Thyroid gland (tissue), 4 donors: ENCODE data around the gene SCGB1C1. TPM values are rescaled to one million over a fixed set of nuclear protein-coding genes. Genes with fewer than 3 reads are reported as not detected.

ENCODE experiments used
- DNase-seq, 2 donors: peaks; one replicate each; pipeline ENCODE4 v3.0.0-alpha.2; 2019
- H3K27ac ChIP-seq, 3 donors: fragments of 200-600 bp; sonication (generic); 1 replicate in 2 of 3; 2 replicates in 1 of 3; pipeline ENCODE4 v1.5.1; 2016 to 2019; ENCODE audit warnings: mild to moderate bottlenecking in 1 of 3, moderate library complexity in 1 of 3
- H3K27me3 ChIP-seq: fragments of 200-600 bp; sonication (generic); one replicate; pipeline ENCODE4 v1.5.1; 2019
- H3K36me3 ChIP-seq, 2 donors: fragments of 200-600 bp; sonication (generic); one replicate each; pipeline ENCODE4 v1.5.1; 2016 to 2019
- H3K4me1 ChIP-seq, 2 donors: fragments of 200-600 bp; sonication (generic); one replicate each; pipeline ENCODE4 v1.5.1; 2017 to 2019
- H3K4me3 ChIP-seq, 3 donors: fragments of 200-600 bp; sonication (generic); replicated peaks in 1 of 3; 1 replicate in 2 of 3; 2 replicates in 1 of 3; pipeline ENCODE4 v1.5.1; 2016; ENCODE audit warnings: mild to moderate bottlenecking in 1 of 3
- H3K9me3 ChIP-seq: fragments of 200-600 bp; sonication (generic); one replicate; pipeline ENCODE4 v1.5.1; 2017
- POLR2A ChIP-seq, 2 donors: fragments of 450-650 bp; IDR thresholded peaks; one replicate each; pipeline ENCODE4 v1.6.1; 2017; ENCODE audit warnings: antibody characterized with exemption in 2 of 2, mild to moderate bottlenecking in 2 of 2, moderate library complexity in 1 of 2
- WGBS, 2 donors: methylation state at CpG; one replicate each; pipeline ENCODE4 v1.1.5; 2017; 5-methylcytosine and 5-hydroxymethylcytosine counted together
- intact Hi-C: fragments of 100-400 bp; cut with DNase I; formaldehyde crosslinking; loops from one replicate; pipeline ENCODE4 v1.15.1; 2023
- total RNA-seq, 4 donors: library from RNA; depleted of rRNA; stranded (reverse); fragments of >200 nt; gene quantifications; one replicate each; pipeline ENCODE4 v1.2.3, GENCODE V29; 2016
- TF ChIP-seq, protein P1 (sequence below), 6 experiments: fragments of 200-600 bp in 3 of 6; fragments of 450-650 bp in 3 of 6; sonication (generic) in 3 of 6; IDR thresholded peaks; one replicate each; pipeline ENCODE4 v1.5.1; 2016 to 2019; ENCODE audit warnings: antibody characterized with exemption in 6 of 6, mild to moderate bottlenecking in 2 of 6, inconsistent platforms in 1 of 6, moderate library complexity in 1 of 6

Gene SCGB1C1
- total RNA-seq, 4 donors from 2014 or later: not detected

DNA sequence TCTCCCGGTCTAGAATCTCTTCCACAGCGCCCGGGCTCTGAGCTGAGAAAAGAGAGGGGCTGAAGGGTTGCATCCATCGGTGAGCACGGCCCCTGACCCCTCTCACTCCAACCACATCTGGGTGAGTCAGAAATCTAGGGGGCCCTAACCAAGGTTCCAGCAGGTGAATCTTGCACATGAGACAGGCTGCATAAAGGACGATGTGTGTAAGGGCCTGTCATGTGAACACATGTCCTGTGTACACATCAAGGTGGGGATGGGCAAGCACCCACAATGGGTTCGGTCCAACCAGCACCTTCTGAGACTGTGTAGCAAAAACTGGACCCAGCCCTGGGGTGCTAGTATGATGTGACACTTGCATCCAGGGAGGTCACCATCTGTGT is 13.1 kb downstream of the SCGB1C1 start:
- H3K27me3 ChIP-seq: no peaks in the 10 kb centered on the region
- peaks cover 18 to 27% of the 10 kb centered on the region in 2 donors for H3K36me3 ChIP-seq
- no peak overlapping the region for H3K27ac ChIP-seq
- DNase-seq: no peak
- H3K9me3 ChIP-seq: no peaks in the 10 kb centered on the region
- H3K4me3 ChIP-seq: peak overlapping the region in 1 of 3 donors; percentile 88
- intact Hi-C loops: loop anchor here (10.0 kb wide), 3 partner anchors 79 to 299 kb away; partner anchors contain the start of genes PGGHG, PTDSS2 and RNH1
- 70 to 85% methylated on average over 6 to 7 of the region's 7 CpGs for WGBS, 2 donors
- peaks cover 21 to 32% of the 10 kb centered on the region in 2 donors for H3K4me1 ChIP-seq
- no peak for TF ChIP-seq POLR2A (IDR thresholded peaks at IDR 0.05)
- TF ChIP-seq, protein P1, sequence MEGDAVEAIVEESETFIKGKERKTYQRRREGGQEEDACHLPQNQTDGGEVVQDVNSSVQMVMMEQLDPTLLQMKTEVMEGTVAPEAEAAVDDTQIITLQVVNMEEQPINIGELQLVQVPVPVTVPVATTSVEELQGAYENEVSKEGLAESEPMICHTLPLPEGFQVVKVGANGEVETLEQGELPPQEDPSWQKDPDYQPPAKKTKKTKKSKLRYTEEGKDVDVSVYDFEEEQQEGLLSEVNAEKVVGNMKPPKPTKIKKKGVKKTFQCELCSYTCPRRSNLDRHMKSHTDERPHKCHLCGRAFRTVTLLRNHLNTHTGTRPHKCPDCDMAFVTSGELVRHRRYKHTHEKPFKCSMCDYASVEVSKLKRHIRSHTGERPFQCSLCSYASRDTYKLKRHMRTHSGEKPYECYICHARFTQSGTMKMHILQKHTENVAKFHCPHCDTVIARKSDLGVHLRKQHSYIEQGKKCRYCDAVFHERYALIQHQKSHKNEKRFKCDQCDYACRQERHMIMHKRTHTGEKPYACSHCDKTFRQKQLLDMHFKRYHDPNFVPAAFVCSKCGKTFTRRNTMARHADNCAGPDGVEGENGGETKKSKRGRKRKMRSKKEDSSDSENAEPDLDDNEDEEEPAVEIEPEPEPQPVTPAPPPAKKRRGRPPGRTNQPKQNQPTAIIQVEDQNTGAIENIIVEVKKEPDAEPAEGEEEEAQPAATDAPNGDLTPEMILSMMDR (IDR thresholded peaks at IDR 0.05): no peak

DNA sequence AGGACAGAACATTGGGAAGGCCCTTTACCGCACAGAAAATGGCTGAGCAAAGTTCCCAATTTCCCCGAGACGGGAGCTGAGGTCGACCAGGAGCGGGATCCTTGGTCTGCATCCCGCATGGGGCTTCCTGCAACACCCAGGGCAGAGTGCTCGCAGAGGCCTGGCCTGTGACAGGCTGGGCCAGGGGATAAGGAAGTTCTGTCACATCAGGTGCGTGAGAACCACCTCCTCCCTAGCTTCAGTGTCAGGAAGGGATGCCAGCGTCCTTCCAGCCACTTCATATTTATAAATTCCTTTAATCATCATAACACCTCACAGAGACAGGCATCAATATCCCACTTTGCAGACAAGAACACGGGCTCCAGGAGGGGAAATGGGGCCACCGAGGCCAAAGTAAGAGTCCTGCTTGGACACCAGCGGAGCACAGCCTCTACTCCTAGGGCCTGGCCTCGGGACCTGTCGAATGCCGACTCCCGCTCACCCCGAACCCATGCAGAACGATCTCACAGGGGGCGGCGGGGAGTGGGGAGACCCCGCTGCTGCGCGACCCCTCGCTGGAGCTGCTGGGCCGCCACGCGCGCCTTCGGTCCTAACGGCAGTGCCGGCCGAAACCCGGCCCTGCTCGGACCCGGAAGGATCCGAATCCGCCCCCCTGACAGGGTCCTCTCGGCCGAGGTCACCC is 13.8 kb downstream of the SCGB1C1 start:
- DNase-seq: peak; percentile 20 to 21
- H3K27me3 ChIP-seq: no peaks in the 10 kb centered on the region
- WGBS, 2 donors: 5 to 6% methylated on average over 15 to 30 of the region's 39 CpGs
- peaks cover 23 to 34% of the 10 kb centered on the region in 2 donors for H3K36me3 ChIP-seq
- peak overlapping the region; percentile 88 to 96 (median 94) for H3K4me3 ChIP-seq
- no peaks in the 10 kb centered on the region for H3K9me3 ChIP-seq
- no peak for TF ChIP-seq POLR2A (IDR thresholded peaks at IDR 0.05)
- TF ChIP-seq, protein P1 (IDR thresholded peaks at IDR 0.05): no peak
- peaks cover 21 to 32% of the 10 kb centered on the region in 2 donors for H3K4me1 ChIP-seq
- intact Hi-C loops: loop anchor here (10.0 kb wide), 3 partner anchors 78 to 298 kb away; partner anchors contain the start of genes PGGHG, PTDSS2 and RNH1
- H3K27ac ChIP-seq: peak overlapping the region; percentile 57 to 96 (median 94)

DNA sequence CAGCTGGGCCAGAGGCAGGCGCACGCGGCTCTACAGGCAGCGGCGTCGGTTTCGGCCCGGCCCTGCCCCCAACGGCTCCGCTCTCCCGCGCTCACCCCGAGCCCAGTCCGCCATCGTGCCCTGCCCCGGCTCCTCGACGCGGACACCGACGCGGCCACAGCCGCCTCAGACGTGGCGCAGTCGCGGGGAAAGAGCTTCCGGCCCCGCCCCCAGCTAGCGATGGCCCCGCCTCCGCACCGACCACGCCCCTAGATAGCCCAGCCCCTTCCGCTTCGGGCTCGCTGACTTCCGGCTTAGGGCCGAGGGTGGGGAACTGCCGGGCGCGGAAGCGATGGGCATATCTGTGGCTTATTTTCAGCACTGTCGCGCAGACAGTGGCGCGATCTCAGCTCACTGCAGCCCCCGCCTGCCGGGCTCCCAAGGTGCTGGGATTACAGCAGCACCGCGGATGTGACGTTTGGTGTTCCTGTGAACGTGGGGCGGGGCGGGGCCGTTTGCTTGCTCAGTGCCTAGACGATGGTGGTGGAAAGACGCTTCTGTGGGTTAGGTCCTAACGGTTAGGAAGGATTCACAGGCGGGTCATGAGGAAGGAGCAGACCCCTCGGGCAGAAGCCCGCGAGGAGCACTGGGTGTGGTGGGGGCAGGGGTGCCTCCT is 14.5 kb downstream of the SCGB1C1 start, which contains the start of the genes BET1L and RIC8A:
Gene BET1L, minus strand, starts transcription at position 192 of the 655 bp plus-strand sequence. Its CDS starts 78 bp downstream, at position 114.
Gene RIC8A, plus strand, starts transcription at position 501 of the 655 bp plus-strand sequence. CDS start 1,147 bp downstream, outside the sequence.
- TF ChIP-seq, protein P1 (IDR thresholded peaks at IDR 0.05): no peak
- TF ChIP-seq POLR2A (IDR thresholded peaks at IDR 0.05): peak; percentile 39 to 94
- no peaks in the 10 kb centered on the region for H3K27me3 ChIP-seq
- H3K9me3 ChIP-seq: no peaks in the 10 kb centered on the region
- 0% methylated on average over 19 to 45 of the region's 63 CpGs for WGBS, 2 donors
- H3K27ac ChIP-seq: peak within 1 kb of the TSS; percentile 57 to 96 (median 94)
- H3K4me1 ChIP-seq: peaks cover 21 to 32% of the 10 kb centered on the region in 2 donors
- H3K4me3 ChIP-seq: peak within 1 kb of the TSS; percentile 88 to 96 (median 94)
- DNase-seq: peak; percentile 98
- peaks cover 30 to 40% of the 10 kb centered on the region in 2 donors for H3K36me3 ChIP-seq
- intact Hi-C loops: loop anchor here (10.0 kb wide), 3 partner anchors 77 to 297 kb away; partner anchors contain the start of genes PGGHG, PTDSS2 and RNH1

DNA sequence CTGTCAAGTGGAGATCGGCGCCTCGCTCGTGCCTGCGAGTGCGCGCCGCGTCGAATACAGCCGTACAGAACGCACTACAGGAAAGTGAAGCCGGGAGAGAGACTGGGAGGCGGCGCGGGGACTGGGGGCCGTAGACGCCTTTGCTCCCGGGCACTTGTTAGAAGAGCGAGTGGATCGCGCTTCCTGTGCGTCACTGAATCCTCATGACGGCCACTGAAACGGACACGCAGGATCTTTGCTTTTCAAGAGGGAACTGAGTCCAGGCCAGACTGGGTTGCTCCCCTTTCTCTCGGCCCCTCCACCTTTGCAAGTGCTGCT is 14.9 kb downstream of the SCGB1C1 start:
- peaks cover 35 to 45% of the 10 kb centered on the region in 2 donors for H3K36me3 ChIP-seq
- peak overlapping the region; percentile 67 to 90 (median 88) for H3K4me3 ChIP-seq
- H3K9me3 ChIP-seq: no peaks in the 10 kb centered on the region
- H3K27me3 ChIP-seq: no peaks in the 10 kb centered on the region
- H3K27ac ChIP-seq: peak overlapping the region; percentile 57 to 96 (median 94)
- intact Hi-C loops: loop anchor here (10.0 kb wide), 3 partner anchors 77 to 297 kb away; partner anchors contain the start of genes PGGHG, PTDSS2 and RNH1
- 0% methylated on average over 26 to 27 of the region's 27 CpGs for WGBS, 2 donors
- peaks cover 21 to 32% of the 10 kb centered on the region in 2 donors for H3K4me1 ChIP-seq
- no peak for DNase-seq
- no peak for TF ChIP-seq POLR2A (IDR thresholded peaks at IDR 0.05)
- TF ChIP-seq, protein P1 (IDR thresholded peaks at IDR 0.05): no peak
